Measurements from ENCODE around the gene CLINT1.

The CLINT1 gene

DNA sequence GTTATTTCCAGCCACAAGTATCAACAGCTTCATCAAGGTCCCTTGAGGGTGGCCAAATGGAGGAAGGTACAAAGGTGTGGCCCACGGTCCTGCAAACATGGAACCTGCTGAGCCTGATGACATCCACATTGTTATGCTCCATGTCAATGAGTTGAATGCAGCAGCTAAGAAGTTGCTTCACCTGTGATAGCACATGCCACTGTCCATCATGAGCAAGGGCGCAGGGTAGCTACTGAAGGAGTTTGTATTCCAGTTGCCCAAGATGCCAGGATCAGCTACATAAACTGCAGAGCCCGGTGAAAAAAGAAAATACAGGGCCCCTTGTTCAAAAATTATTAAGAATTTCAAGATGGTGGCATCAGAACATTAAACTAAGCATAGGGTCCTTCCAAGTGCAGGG is 91.3 kb downstream of the CLINT1 start:
- H3K9me3 ChIP-seq (ENCODE audit: control insufficient read depth in 5 of 5, low read length in 5 of 5): peaks cover 0 to 6% (median 0%) of the 10 kb centered on the region in 5 donors
- H3K9ac ChIP-seq (ENCODE audit: low read length in 5 of 5): no peak overlapping the region
- H3K27ac ChIP-seq (ENCODE audit: low read depth, low read length): peak overlapping the region; percentile 58
- H3K36me3 ChIP-seq (ENCODE audit: control insufficient read depth in 5 of 5, insufficient read depth in 5 of 5, low read length in 5 of 5): no peaks in the 10 kb centered on the region
- H3K4me1 ChIP-seq (ENCODE audit: control insufficient read depth in 5 of 5, insufficient read depth in 5 of 5, low read length in 5 of 5): peaks cover 0 to 13% (median 9%) of the 10 kb centered on the region in 5 donors
- no peaks in the 10 kb centered on the region for H3K27me3 ChIP-seq (ENCODE audit: control insufficient read depth in 5 of 5, insufficient read depth in 4 of 5, low read length in 5 of 5)
- H3K4me3 ChIP-seq (ENCODE audit: low read depth in 1 of 5, low read length in 5 of 5): no peak overlapping the region

DNA sequence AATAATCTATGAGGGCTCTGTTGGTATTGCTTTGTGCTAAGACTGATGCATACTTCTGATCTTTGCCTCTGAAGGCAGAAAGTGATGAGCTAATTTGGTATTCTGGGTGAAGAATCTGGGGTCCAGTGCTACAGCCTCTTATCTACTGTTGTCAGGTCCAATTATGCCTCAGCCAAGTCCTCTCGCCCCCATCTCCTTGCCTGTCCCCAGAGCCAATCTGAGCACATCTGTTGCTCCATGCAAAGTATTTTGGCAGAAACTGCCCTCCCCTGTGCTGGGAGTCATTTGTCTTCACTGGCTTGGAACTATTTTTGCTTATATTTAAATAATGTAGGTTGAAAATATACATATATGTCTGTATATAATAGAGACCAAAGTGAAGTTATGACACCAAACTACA is 92.0 kb downstream of the CLINT1 start:
- Histone ChIP-seq H3K27ac (ENCODE audit: low read depth, low read length) (no peak overlapping the region), H3K36me3 (ENCODE audit: control insufficient read depth in 5 of 5, insufficient read depth in 5 of 5, low read length in 5 of 5) (no peaks in the 10 kb centered on the region), H3K9me3 (ENCODE audit: control insufficient read depth in 5 of 5, low read length in 5 of 5) (peaks cover 0 to 6% (median 0%) of the 10 kb centered on the region in 5 donors), H3K4me3 (ENCODE audit: low read depth in 1 of 5, low read length in 5 of 5) (no peak overlapping the region), H3K9ac (ENCODE audit: low read length in 5 of 5) (no peak overlapping the region), H3K27me3 (ENCODE audit: control insufficient read depth in 5 of 5, insufficient read depth in 4 of 5, low read length in 5 of 5) (no peaks in the 10 kb centered on the region), H3K4me1 (ENCODE audit: control insufficient read depth in 5 of 5, insufficient read depth in 5 of 5, low read length in 5 of 5) (peaks cover 0 to 16% (median 11%) of the 10 kb centered on the region in 5 donors)

DNA sequence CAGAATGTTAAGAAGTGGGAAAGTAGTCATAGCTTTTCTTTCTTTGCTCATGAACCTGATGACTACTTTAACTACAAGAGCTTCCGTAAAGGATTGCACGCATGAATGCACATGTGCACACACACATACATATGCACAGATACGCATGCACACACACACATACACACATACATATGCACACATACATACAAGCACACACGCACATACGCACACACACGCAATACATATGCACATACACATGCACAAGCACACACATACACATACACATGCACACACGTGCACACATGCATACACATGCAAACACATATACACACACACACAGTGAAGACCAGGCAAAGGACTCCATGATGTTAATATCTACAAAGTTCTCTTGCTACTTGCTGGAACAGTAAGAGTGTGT is 92.5 kb downstream of the CLINT1 start:
- Histone ChIP-seq H3K27me3 (ENCODE audit: control insufficient read depth in 5 of 5, insufficient read depth in 4 of 5, low read length in 5 of 5) (no peaks in the 10 kb centered on the region), H3K36me3 (ENCODE audit: control insufficient read depth in 5 of 5, insufficient read depth in 5 of 5, low read length in 5 of 5) (no peaks in the 10 kb centered on the region), H3K4me1 (ENCODE audit: control insufficient read depth in 5 of 5, insufficient read depth in 5 of 5, low read length in 5 of 5) (peaks cover 0 to 16% (median 12%) of the 10 kb centered on the region in 5 donors), H3K27ac (ENCODE audit: low read depth, low read length) (no peak overlapping the region), H3K9ac (ENCODE audit: low read length in 5 of 5) (no peak overlapping the region), H3K4me3 (ENCODE audit: low read depth in 1 of 5, low read length in 5 of 5) (no peak overlapping the region), H3K9me3 (ENCODE audit: control insufficient read depth in 5 of 5, low read length in 5 of 5) (peaks cover 0 to 6% (median 0%) of the 10 kb centered on the region in 5 donors)

DNA sequence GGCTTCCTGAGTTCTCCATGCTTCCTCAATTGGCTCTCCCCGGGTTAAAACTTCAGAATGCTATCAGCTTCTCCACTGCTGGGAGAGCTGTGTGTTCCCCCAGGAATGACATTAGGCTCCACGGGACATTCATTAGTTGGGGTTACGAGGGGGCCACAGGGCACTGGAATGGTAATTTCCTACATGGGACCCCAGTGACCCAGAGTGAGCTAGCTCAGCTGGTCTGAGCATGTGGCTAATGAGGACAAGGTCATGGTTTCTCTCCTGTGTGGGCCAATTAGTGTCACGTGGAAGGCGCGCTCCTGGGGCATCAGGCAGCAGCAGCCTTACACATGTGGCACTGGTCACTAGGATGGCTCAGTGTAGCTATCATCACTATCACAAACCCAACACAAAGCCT is 94.4 kb downstream of the CLINT1 start:
- H3K9me3 ChIP-seq (ENCODE audit: control insufficient read depth in 5 of 5, low read length in 5 of 5): no peaks in the 10 kb centered on the region
- peaks cover 0 to 3% (median 2%) of the 10 kb centered on the region in 5 donors for H3K36me3 ChIP-seq (ENCODE audit: control insufficient read depth in 5 of 5, insufficient read depth in 5 of 5, low read length in 5 of 5)
- no peak overlapping the region for H3K9ac ChIP-seq (ENCODE audit: low read length in 5 of 5)
- no peaks in the 10 kb centered on the region for H3K27me3 ChIP-seq (ENCODE audit: control insufficient read depth in 5 of 5, insufficient read depth in 4 of 5, low read length in 5 of 5)
- H3K27ac ChIP-seq (ENCODE audit: low read depth, low read length): no peak overlapping the region
- H3K4me3 ChIP-seq (ENCODE audit: low read depth in 1 of 5, low read length in 5 of 5): no peak overlapping the region
- peaks cover 0 to 16% (median 12%) of the 10 kb centered on the region in 5 donors for H3K4me1 ChIP-seq (ENCODE audit: control insufficient read depth in 5 of 5, insufficient read depth in 5 of 5, low read length in 5 of 5)

DNA sequence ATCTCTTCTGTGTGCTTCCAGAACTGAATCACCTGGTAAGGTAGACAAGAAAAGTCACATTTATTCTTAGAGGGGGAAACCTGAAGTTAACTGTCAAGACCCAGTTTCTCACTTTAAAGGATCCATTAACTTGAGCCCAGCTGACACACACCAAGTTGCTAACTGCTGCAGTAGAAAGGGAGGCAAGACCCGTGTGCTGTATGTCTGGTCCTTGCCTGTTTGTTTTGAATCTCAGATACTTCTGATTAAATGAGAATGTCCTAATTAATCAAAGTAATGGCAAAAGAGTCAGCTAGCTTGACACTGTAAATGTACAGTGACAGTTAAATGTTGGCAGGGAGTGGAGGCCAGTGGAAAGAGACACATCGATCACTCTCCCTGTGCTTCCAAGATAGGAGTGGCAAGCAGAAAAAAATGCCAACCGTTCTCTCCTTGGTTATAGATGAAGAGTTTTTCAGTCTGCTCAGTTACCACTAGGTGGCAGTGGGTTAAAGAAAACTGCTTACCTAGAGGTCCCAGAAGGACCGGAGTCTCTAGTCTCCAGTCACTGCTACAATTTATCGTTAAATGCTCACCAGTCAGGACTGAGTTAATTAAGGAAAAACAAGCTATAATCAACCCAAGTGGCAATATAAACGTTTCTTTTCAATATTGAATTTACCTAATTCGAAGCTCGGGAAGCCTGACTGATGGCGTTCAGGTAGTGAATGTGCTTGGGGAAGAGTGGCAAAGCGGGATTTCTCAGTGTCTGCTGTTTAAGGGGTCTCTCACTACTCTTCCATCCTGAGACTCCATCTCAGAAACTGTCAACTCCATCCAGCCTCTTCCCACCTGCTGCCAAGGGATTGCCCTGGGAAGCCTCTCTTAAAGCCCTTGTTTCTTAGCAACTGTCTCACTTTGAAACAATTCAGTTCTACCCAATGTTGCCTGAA is 97.0 kb downstream of the CLINT1 start:
- Histone ChIP-seq H3K9ac (ENCODE audit: low read length in 5 of 5) (no peak overlapping the region), H3K27ac (ENCODE audit: low read depth, low read length) (no peak overlapping the region), H3K36me3 (ENCODE audit: control insufficient read depth in 5 of 5, insufficient read depth in 5 of 5, low read length in 5 of 5) (peaks cover 0 to 6% (median 3%) of the 10 kb centered on the region in 5 donors)

DNA sequence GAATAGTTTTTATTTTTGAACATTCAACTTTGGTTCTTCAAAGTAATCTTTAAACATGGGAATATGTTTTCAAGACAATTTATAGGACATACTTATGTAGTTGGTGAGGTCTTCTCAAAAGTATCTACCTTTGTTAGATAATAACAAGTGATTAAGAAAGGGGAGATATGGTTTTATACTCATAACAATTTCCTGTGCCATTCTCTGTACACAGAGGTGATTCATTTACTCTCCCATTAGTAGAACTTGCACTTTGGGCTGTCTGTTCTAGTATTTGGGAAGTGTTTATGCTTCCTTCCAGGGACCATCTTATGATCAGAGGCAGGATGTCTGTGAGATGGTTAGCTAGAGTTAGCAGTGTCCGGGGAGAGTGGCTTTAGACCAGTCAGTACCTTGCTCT is 100.2 kb downstream of the CLINT1 start:
- Histone ChIP-seq H3K9ac (ENCODE audit: low read length in 5 of 5) (no peak overlapping the region), H3K36me3 (ENCODE audit: control insufficient read depth in 5 of 5, insufficient read depth in 5 of 5, low read length in 5 of 5) (peaks cover 10 to 30% (median 20%) of the 10 kb centered on the region in 5 donors), H3K27ac (ENCODE audit: low read depth, low read length) (no peak overlapping the region), H3K4me3 (ENCODE audit: low read depth in 1 of 5, low read length in 5 of 5) (no peak overlapping the region), H3K27me3 (ENCODE audit: control insufficient read depth in 5 of 5, insufficient read depth in 4 of 5, low read length in 5 of 5) (no peaks in the 10 kb centered on the region), H3K9me3 (ENCODE audit: control insufficient read depth in 5 of 5, low read length in 5 of 5) (no peaks in the 10 kb centered on the region), H3K4me1 (ENCODE audit: control insufficient read depth in 5 of 5, insufficient read depth in 5 of 5, low read length in 5 of 5) (peaks cover 0 to 6% (median 2%) of the 10 kb centered on the region in 5 donors)

More for the DNA sequence above, 97.0 kb downstream of the CLINT1 start:
- H3K9me3 ChIP-seq (ENCODE audit: control insufficient read depth in 5 of 5, low read length in 5 of 5): no peaks in the 10 kb centered on the region
- H3K27me3 ChIP-seq (ENCODE audit: control insufficient read depth in 5 of 5, insufficient read depth in 4 of 5, low read length in 5 of 5): no peaks in the 10 kb centered on the region
- H3K4me1 ChIP-seq (ENCODE audit: control insufficient read depth in 5 of 5, insufficient read depth in 5 of 5, low read length in 5 of 5): peaks cover 0 to 6% (median 3%) of the 10 kb centered on the region in 5 donors
- H3K4me3 ChIP-seq (ENCODE audit: low read depth in 1 of 5, low read length in 5 of 5): no peak overlapping the region

DNA sequence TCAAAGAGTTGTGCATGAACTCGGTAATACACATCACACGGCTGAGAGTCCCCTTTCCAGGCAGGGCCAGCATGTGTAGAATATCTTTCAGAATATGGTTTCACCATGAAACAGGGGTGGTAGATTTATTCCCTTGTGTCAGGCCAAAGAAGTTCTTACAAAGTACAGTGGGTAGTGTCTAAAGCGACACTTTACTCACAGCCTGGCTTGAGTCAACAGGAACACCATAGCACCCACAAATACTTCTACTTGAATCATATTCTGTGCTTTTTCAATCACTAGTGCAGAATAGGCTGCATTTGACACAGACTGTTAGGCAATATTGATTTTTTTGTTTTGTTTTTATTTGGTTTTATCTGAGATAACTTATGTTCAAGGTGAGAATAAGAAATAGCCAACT is 102.8 kb downstream of the CLINT1 start:
- Histone ChIP-seq H3K9me3 (ENCODE audit: control insufficient read depth in 5 of 5, low read length in 5 of 5) (no peaks in the 10 kb centered on the region), H3K36me3 (ENCODE audit: control insufficient read depth in 5 of 5, insufficient read depth in 5 of 5, low read length in 5 of 5) (peaks cover 18 to 42% (median 20%) of the 10 kb centered on the region in 5 donors), H3K27me3 (ENCODE audit: control insufficient read depth in 5 of 5, insufficient read depth in 4 of 5, low read length in 5 of 5) (no peaks in the 10 kb centered on the region), H3K9ac (ENCODE audit: low read length in 5 of 5) (no peak overlapping the region), H3K4me3 (ENCODE audit: low read depth in 1 of 5, low read length in 5 of 5) (no peak overlapping the region), H3K4me1 (ENCODE audit: control insufficient read depth in 5 of 5, insufficient read depth in 5 of 5, low read length in 5 of 5) (no peaks in the 10 kb centered on the region), H3K27ac (ENCODE audit: low read depth, low read length) (no peak overlapping the region)

DNA sequence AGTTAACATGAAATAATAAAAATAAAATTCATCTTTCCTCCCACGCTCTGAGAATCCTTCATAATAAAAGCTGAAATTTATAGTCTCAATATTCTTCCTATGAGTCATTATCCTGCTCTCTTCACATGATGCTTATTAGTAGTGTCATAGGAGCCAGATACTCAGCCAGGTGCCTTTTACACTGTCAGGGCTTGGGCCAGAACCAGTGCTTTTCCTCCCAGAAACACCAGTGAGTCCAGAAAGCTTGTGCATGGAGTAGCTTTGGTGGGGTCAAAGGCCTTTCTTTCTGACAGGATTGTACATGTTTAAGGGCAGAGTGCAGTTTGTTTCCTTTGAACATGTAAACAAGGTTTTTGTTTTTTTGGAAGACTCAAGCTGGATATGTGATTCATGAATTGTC is 108.6 kb downstream of the CLINT1 start:
- no peaks in the 10 kb centered on the region for H3K27me3 ChIP-seq (ENCODE audit: control insufficient read depth in 5 of 5, insufficient read depth in 4 of 5, low read length in 5 of 5)
- H3K4me1 ChIP-seq (ENCODE audit: control insufficient read depth in 5 of 5, insufficient read depth in 5 of 5, low read length in 5 of 5): peaks cover 0 to under 1% (median 0%) of the 10 kb centered on the region in 5 donors
- no peak overlapping the region for H3K9ac ChIP-seq (ENCODE audit: low read length in 5 of 5)
- no peak overlapping the region for H3K4me3 ChIP-seq (ENCODE audit: low read depth in 1 of 5, low read length in 5 of 5)
- no peaks in the 10 kb centered on the region for H3K9me3 ChIP-seq (ENCODE audit: control insufficient read depth in 5 of 5, low read length in 5 of 5)
- peaks cover 11 to 25% (median 13%) of the 10 kb centered on the region in 5 donors for H3K36me3 ChIP-seq (ENCODE audit: control insufficient read depth in 5 of 5, insufficient read depth in 5 of 5, low read length in 5 of 5)
- no peak overlapping the region for H3K27ac ChIP-seq (ENCODE audit: low read depth, low read length)

DNA sequence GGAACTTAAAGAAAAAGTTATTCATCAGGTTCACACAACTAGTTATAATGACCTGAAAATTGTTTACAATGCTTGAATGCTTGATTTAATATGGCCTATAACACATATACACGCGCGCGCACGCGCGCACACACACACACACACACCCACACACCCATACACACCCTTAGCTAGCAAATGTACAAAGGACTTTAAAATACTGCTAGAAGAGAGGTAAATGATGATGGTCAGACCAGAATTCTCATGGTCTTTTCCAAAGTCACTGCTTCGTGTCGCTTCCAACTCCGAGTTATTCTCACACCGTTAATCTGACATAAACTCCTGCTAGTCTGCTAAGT is 109.5 kb downstream of the CLINT1 start:
- H3K4me3 ChIP-seq (ENCODE audit: low read depth in 1 of 5, low read length in 5 of 5): no peak overlapping the region
- H3K9me3 ChIP-seq (ENCODE audit: control insufficient read depth in 5 of 5, low read length in 5 of 5): no peaks in the 10 kb centered on the region
- peaks cover 3 to 9% (median 8%) of the 10 kb centered on the region in 5 donors for H3K4me1 ChIP-seq (ENCODE audit: control insufficient read depth in 5 of 5, insufficient read depth in 5 of 5, low read length in 5 of 5)
- H3K36me3 ChIP-seq (ENCODE audit: control insufficient read depth in 5 of 5, insufficient read depth in 5 of 5, low read length in 5 of 5): peaks cover 3 to 18% (median 13%) of the 10 kb centered on the region in 5 donors
- H3K27ac ChIP-seq (ENCODE audit: low read depth, low read length): no peak overlapping the region
- no peaks in the 10 kb centered on the region for H3K27me3 ChIP-seq (ENCODE audit: control insufficient read depth in 5 of 5, insufficient read depth in 4 of 5, low read length in 5 of 5)
- H3K9ac ChIP-seq (ENCODE audit: low read length in 5 of 5): no peak overlapping the region

DNA sequence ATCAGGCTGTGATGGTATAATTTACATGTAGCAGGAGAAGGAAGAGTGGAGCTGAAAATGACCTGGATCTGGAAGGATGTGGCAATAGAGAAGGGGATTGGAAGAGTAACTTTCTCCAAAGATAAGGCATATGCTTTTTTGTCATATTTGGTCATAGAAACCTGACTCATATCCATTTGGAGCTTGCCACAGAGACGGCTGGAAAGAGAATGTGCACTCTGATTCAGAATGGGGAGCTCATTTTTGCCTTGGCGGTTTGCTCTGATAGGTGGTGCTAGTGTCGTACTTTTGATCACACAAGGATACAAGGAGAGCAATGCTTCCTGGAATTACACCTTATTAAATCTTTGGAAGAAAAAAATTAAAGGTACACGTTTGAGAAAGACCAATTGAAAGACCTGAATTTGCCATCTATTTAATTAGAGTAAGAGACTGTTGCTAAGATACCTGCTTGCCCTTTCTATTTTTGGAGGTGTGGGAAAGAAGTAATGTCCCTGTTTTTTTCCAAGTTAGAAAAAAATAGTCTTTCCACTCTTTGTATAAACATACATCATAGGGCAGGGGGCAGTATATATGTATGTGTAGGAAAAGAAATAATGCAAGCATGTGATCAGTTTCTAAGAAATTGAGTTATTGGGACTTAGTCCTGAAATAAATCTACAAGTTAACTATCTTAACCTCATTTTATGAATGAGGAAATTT is 110.0 kb downstream of the CLINT1 start:
- no peaks in the 10 kb centered on the region for H3K27me3 ChIP-seq (ENCODE audit: control insufficient read depth in 5 of 5, insufficient read depth in 4 of 5, low read length in 5 of 5)
- H3K9me3 ChIP-seq (ENCODE audit: control insufficient read depth in 5 of 5, low read length in 5 of 5): no peaks in the 10 kb centered on the region
- no peak overlapping the region for H3K27ac ChIP-seq (ENCODE audit: low read depth, low read length)
- no peak overlapping the region for H3K9ac ChIP-seq (ENCODE audit: low read length in 5 of 5)
- H3K4me3 ChIP-seq (ENCODE audit: low read depth in 1 of 5, low read length in 5 of 5): no peak overlapping the region
- peaks cover 5 to 14% (median 12%) of the 10 kb centered on the region in 5 donors for H3K4me1 ChIP-seq (ENCODE audit: control insufficient read depth in 5 of 5, insufficient read depth in 5 of 5, low read length in 5 of 5)
- H3K36me3 ChIP-seq (ENCODE audit: control insufficient read depth in 5 of 5, insufficient read depth in 5 of 5, low read length in 5 of 5): peaks cover under 1 to 14% (median 10%) of the 10 kb centered on the region in 5 donors

All from subcutaneous abdominal adipose tissue (tissue), 5 donors.